HepG2 (cell line): ENCODE data around the gene KDM8. TPM values are rescaled to one million over a fixed set of nuclear protein-coding genes. Genes with fewer than 3 reads are reported as not detected.

ENCODE experiments used
- ASH2L ChIP-seq: fragments of 300-600, 200-600 bp; sonication (generic); IDR thresholded peaks from 2 replicates; pipeline ENCODE4 v1.7.0; 2017; ENCODE audit warnings: low read depth, mild to moderate bottlenecking, moderate library complexity, mixed read lengths, low read length; ENCODE audit not compliant: insufficient read length
- FOXA1 ChIP-seq, 2 experiments: fragments of 450-650 bp in 1 of 2; sonication (generic) in 1 of 2; formaldehyde crosslinking in 1 of 2; IDR thresholded peaks; 2 replicates each; pipeline versions ENCODE4 v1.4.0 to v1.6.1; 2016 to 2020; ENCODE audit warnings: missing genetic modification reagents in 1 of 2
- MAZ ChIP-seq, 2 experiments: sonication (generic) in 1 of 2; formaldehyde crosslinking in 1 of 2; IDR thresholded peaks; 2 replicates each; pipeline versions ENCODE4 v1.5.0 to v1.6.1; 2012 to 2020; ENCODE audit warnings: low read depth in 2 of 2, mild to moderate bottlenecking in 2 of 2, borderline replicate concordance in 1 of 2, improper control_type of control experiment in 1 of 2, low read length in 1 of 2, missing genetic modification reagents in 1 of 2, moderate library complexity in 1 of 2
- RXRA ChIP-seq: sonication (generic); formaldehyde crosslinking; IDR thresholded peaks from 2 replicates; pipeline ENCODE4 v1.5.1; 2020; ENCODE audit warnings: missing genetic modification reagents
- ZBTB7A ChIP-seq: sonication (generic); formaldehyde crosslinking; IDR thresholded peaks from 2 replicates; pipeline ENCODE4 v1.8.0; 2022; ENCODE audit warnings: mild to moderate bottlenecking, missing genetic modification reagents
- ZNF232 ChIP-seq: sonication (generic); formaldehyde crosslinking; IDR thresholded peaks from 2 replicates; pipeline ENCODE4 v1.4.0; 2020; ENCODE audit warnings: missing genetic modification reagents, borderline replicate concordance
- ZNF292 ChIP-seq: sonication (generic); formaldehyde crosslinking; IDR thresholded peaks from 2 replicates; pipeline ENCODE4 v1.8.1; 2022; ENCODE audit warnings: mild to moderate bottlenecking, low read depth, missing genetic modification reagents, borderline replicate concordance
- ZNF44 ChIP-seq: sonication (generic); formaldehyde crosslinking; IDR thresholded peaks from 2 replicates; pipeline ENCODE4 v1.5.1; 2020; ENCODE audit warnings: mild to moderate bottlenecking, missing genetic modification reagents
- ZNF883 ChIP-seq: sonication (generic); formaldehyde crosslinking; IDR thresholded peaks from 2 replicates; pipeline ENCODE4 v1.5.1; 2020; ENCODE audit warnings: mild to moderate bottlenecking, missing genetic modification reagents; ENCODE audit errors: not compliant biosample characterization
- polyA plus RNA-seq, 8 experiments: library from polyadenylated mRNA; depleted of rRNA in 3 of 8; stranded (reverse) in 7 of 8; unstranded in 1 of 8; fragments of >200 nt; fragmentation: Illumina TruSeq in 4 of 8; extraction: Trizol in 4 of 8; gene quantifications; 2 replicates each; pipeline versions ENCODE4 v1.2.1 to v1.2.3, GENCODE V29; 2011 to 2016; ENCODE audit warnings: low read depth in 4 of 8, missing spikeins in 1 of 8, mixed read lengths in 1 of 8; ENCODE audit not compliant: insufficient read depth in 1 of 8
- total RNA-seq, 5 experiments: library from RNA; depleted of rRNA; stranded (reverse); fragments of >200 nt; fragmentation: Illumina TruSeq; extraction: Trizol; gene quantifications; 2 replicates each; pipeline ENCODE4 v1.2.3, GENCODE V29; 2016; ENCODE audit warnings: low read depth in 1 of 5
- TF ChIP-seq, protein P1 (sequence below): IDR thresholded peaks from 2 replicates; pipeline ENCODE4 v1.6.1; 2016; ENCODE audit warnings: missing compliant biosample characterization, missing genetic modification reagents, borderline replicate concordance
- TF ChIP-seq, protein P2 (sequence below): sonication (generic); formaldehyde crosslinking; IDR thresholded peaks from 2 replicates; pipeline ENCODE4 v1.4.0; 2020; ENCODE audit warnings: missing genetic modification reagents; ENCODE audit errors: not compliant biosample characterization
- TF ChIP-seq, protein P3 (sequence below): IDR thresholded peaks from 2 replicates; pipeline ENCODE4 v1.6.1; 2012; ENCODE audit warnings: inconsistent platforms
- TF ChIP-seq, protein P4 (sequence below), 2 experiments: sonication (generic) in 1 of 2; formaldehyde crosslinking in 1 of 2; IDR thresholded peaks; 2 replicates each; pipeline versions ENCODE4 v1.4.0 to v1.6.1; 2016 to 2020; ENCODE audit warnings: borderline replicate concordance in 1 of 2, low read depth in 1 of 2, mild to moderate bottlenecking in 1 of 2, missing genetic modification reagents in 1 of 2
- TF ChIP-seq, protein P5 (sequence below): sonication (generic); formaldehyde crosslinking; IDR thresholded peaks from 2 replicates; pipeline ENCODE4 v1.8.0; 2022; ENCODE audit warnings: missing genetic modification reagents, mild to moderate bottlenecking, borderline replicate concordance
- TF ChIP-seq, protein P6 (sequence below): sonication (generic); formaldehyde crosslinking; IDR thresholded peaks from 2 replicates; pipeline ENCODE4 v1.8.1; 2023; ENCODE audit warnings: mild to moderate bottlenecking, missing genetic modification reagents
- TF ChIP-seq, protein P7 (sequence below): sonication (generic); formaldehyde crosslinking; IDR thresholded peaks from 2 replicates; pipeline ENCODE4 v1.4.0; 2020; ENCODE audit warnings: missing genetic modification reagents

Gene KDM8
- total and polyA plus RNA-seq, 2 of the 13 experiments (the other 11 are each of a cell fraction or from before 2014, with no cell fraction given), result 3.3 to 8.6 TPM

DNA sequence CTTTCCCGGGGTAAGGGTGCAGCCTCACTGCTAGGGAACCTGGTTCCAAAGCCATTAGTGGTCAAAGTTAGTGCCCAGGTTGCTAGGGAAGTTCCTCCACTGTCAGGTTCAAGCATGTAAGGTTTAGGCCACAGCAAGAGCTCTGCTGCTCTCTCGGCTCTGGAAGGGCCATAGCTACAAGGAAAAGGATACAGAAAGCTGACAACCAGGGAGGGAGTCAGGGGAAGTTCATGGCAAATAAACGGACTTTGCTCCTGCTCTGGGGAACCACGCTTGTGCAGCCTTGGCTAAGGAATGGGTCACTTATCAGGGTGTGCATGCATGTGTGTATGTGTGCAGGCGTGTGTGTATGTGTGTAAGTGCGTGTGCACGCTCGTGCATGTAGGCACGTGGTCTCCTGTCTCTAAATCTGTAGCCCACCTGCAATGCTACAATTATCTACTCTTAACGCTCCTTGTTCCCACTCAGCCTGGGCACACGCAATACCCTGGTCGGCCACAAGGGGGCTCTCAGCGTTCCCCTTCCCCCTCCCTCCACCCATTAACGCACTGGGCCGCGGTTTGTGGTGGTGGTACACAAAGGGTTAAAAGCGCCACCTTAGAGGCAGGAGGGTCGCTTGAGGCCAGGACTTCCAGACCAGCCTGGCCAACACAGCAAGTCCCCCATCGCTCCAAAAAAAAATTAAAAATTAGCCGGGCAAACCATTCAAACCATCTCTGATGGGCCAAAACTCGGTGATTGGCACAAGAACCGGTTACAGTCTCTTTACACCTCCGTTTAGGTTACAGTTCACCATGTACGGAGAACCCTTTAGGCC lies 48.4 kb upstream of the KDM8 start (continued):
- TF ChIP-seq, protein P1, sequence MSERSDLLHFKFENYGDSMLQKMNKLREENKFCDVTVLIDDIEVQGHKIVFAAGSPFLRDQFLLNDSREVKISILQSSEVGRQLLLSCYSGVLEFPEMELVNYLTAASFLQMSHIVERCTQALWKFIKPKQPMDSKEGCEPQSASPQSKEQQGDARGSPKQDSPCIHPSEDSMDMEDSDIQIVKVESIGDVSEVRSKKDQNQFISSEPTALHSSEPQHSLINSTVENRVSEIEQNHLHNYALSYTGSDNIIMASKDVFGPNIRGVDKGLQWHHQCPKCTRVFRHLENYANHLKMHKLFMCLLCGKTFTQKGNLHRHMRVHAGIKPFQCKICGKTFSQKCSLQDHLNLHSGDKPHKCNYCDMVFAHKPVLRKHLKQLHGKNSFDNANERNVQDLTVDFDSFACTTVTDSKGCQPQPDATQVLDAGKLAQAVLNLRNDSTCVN (CRISPR knock-in tag), result peak; percentile 17; the same call in 1 of the 2 replicates
- TF ChIP-seq, protein P2, sequence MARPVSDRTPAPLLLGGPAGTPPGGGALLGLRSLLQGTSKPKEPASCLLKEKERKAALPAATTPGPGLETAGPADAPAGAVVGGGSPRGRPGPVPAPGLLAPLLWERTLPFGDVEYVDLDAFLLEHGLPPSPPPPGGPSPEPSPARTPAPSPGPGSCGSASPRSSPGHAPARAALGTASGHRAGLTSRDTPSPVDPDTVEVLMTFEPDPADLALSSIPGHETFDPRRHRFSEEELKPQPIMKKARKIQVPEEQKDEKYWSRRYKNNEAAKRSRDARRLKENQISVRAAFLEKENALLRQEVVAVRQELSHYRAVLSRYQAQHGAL (CRISPR knock-in tag), result peak; percentile 43
- TF ChIP-seq FOXA1 (IDR thresholded peaks at IDR 0.05) (no peak), FOXA1 (CRISPR knock-in tag; IDR thresholded peaks at IDR 0.05) (no peak), RXRA (CRISPR knock-in tag) (0 out of 2 replicates have a peak, but pooled peaks have one; percentile 33), ZBTB7A (CRISPR knock-in tag) (peak; percentile 73; the same call in 1 of the 2 replicates), ASH2L (peak; percentile 56), ZNF44 (CRISPR knock-in tag) (peak; percentile 59; the same call in 1 of the 2 replicates), ZNF292 (CRISPR knock-in tag) (peak; percentile 60; the same call in 1 of the 2 replicates), ZNF232 (peak; percentile 31; the same call in 1 of the 2 replicates), ZNF883 (CRISPR knock-in tag) (peak; percentile 90), MAZ (IDR thresholded peaks at IDR 0.05; ENCODE audit: borderline replicate concordance, low read depth, low read length) (peak; percentile 24; the same call in 1 of the 2 replicates), MAZ (CRISPR knock-in tag; IDR thresholded peaks at IDR 0.05; ENCODE audit: low read depth) (no peak; the same call in 1 of the 2 replicates)
- TF ChIP-seq, protein P3, sequence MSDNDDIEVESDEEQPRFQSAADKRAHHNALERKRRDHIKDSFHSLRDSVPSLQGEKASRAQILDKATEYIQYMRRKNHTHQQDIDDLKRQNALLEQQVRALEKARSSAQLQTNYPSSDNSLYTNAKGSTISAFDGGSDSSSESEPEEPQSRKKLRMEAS, result peak; percentile 48
- TF ChIP-seq, protein P4, sequence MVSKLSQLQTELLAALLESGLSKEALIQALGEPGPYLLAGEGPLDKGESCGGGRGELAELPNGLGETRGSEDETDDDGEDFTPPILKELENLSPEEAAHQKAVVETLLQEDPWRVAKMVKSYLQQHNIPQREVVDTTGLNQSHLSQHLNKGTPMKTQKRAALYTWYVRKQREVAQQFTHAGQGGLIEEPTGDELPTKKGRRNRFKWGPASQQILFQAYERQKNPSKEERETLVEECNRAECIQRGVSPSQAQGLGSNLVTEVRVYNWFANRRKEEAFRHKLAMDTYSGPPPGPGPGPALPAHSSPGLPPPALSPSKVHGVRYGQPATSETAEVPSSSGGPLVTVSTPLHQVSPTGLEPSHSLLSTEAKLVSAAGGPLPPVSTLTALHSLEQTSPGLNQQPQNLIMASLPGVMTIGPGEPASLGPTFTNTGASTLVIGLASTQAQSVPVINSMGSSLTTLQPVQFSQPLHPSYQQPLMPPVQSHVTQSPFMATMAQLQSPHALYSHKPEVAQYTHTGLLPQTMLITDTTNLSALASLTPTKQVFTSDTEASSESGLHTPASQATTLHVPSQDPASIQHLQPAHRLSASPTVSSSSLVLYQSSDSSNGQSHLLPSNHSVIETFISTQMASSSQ (IDR thresholded peaks at IDR 0.05; ENCODE audit: low read depth), result no peak
- TF ChIP-seq, protein P4 (CRISPR knock-in tag; IDR thresholded peaks at IDR 0.05; ENCODE audit: borderline replicate concordance), result 0 out of 2 replicates have a peak, but pooled peaks have one; percentile 27
- TF ChIP-seq, protein P5, sequence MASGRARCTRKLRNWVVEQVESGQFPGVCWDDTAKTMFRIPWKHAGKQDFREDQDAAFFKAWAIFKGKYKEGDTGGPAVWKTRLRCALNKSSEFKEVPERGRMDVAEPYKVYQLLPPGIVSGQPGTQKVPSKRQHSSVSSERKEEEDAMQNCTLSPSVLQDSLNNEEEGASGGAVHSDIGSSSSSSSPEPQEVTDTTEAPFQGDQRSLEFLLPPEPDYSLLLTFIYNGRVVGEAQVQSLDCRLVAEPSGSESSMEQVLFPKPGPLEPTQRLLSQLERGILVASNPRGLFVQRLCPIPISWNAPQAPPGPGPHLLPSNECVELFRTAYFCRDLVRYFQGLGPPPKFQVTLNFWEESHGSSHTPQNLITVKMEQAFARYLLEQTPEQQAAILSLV, result peak; percentile 66; the same call in 1 of the 2 replicates
- TF ChIP-seq, protein P6, sequence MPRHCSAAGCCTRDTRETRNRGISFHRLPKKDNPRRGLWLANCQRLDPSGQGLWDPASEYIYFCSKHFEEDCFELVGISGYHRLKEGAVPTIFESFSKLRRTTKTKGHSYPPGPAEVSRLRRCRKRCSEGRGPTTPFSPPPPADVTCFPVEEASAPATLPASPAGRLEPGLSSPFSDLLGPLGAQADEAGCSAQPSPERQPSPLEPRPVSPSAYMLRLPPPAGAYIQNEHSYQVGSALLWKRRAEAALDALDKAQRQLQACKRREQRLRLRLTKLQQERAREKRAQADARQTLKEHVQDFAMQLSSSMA, result peak; percentile 47; the same call in 1 of the 2 replicates
- TF ChIP-seq, protein P7, sequence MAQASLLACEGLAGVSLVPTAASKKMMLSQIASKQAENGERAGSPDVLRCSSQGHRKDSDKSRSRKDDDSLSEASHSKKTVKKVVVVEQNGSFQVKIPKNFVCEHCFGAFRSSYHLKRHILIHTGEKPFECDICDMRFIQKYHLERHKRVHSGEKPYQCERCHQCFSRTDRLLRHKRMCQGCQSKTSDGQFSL (CRISPR knock-in tag), result peak; percentile 14; the same call in 1 of the 2 replicates
